Activated CD4-positive, alpha-beta T cell treated with anti-CD3 and anti-CD28 coated beads for 24 hours (primary cell): Measurements from ENCODE around the gene SLC10A2.
"Not testable (repeated sequence)": the region's sequence is repeated elsewhere in the genome, so short reads cannot be mapped to it uniquely, and the experiment has no call there.

ENCODE experiments used
- DNase-seq, 2 donors: peaks; one replicate each; pipeline ENCODE4 v3.0.0-alpha.2; 2020; ENCODE audit warnings: low read depth in 2 of 2

SLC10A2 gene

GRCh38 chr13:103066079-103066780 lies at the start of gene SLC10A2:
Gene SLC10A2, minus strand, starts transcription at chr13:103066417. Its CDS starts 168 bp downstream, at chr13:103066249.
- DNase-seq = no peak

GRCh38 chr13:103107580-103107979 lies 41.4 kb upstream of the SLC10A2 start:
- no peak for DNase-seq

- no peak for DNase-seq
Observed at GRCh38 chr13:103104340-103104739, 38.1 kb upstream of the SLC10A2 start.

- not testable (repeated sequence) for DNase-seq
Observed at GRCh38 chr13:103103456-103103855, 37.2 kb upstream of the SLC10A2 start.

- no peak for DNase-seq
Observed at GRCh38 chr13:103102482-103102881, 36.3 kb upstream of the SLC10A2 start.

- no peak for DNase-seq
Observed at GRCh38 chr13:103101901-103102300, 35.7 kb upstream of the SLC10A2 start.

GRCh38 chr13:103101500-103101899 lies 35.3 kb upstream of the SLC10A2 start:
- no peak for DNase-seq

- no peak for DNase-seq
Observed at GRCh38 chr13:103100830-103101229, 34.6 kb upstream of the SLC10A2 start.

GRCh38 chr13:103099722-103100293 lies 33.6 kb upstream of the SLC10A2 start:
- DNase-seq = no peak

GRCh38 chr13:103098535-103098934 lies 32.3 kb upstream of the SLC10A2 start:
- DNase-seq = no peak

GRCh38 chr13:103097366-103097928 lies 31.2 kb upstream of the SLC10A2 start:
- DNase-seq = no peak

GRCh38 chr13:103093649-103094048 lies 27.4 kb upstream of the SLC10A2 start:
- DNase-seq = not testable (repeated sequence)

GRCh38 chr13:103087275-103087674 lies 21.1 kb upstream of the SLC10A2 start:
- no peak for DNase-seq

- DNase-seq = no peak
Observed at GRCh38 chr13:103081435-103081834, 15.2 kb upstream of the SLC10A2 start.

GRCh38 chr13:103078158-103078557 lies 11.9 kb upstream of the SLC10A2 start:
- no peak for DNase-seq

GRCh38 chr13:103068836-103069235 lies 2.6 kb upstream of the SLC10A2 start:
- no peak for DNase-seq

- DNase-seq = no peak
Observed at GRCh38 chr13:103067751-103068555, 1.7 kb upstream of the SLC10A2 start.

GRCh38 chr13:103066781-103067345 lies 646 bp upstream of the SLC10A2 start:
- DNase-seq = no peak

GRCh38 chr13:103063376-103063775 lies 2.8 kb downstream of the SLC10A2 start:
- DNase-seq = no peak

- DNase-seq = no peak
Observed at GRCh38 chr13:103062079-103062478, 4.1 kb downstream of the SLC10A2 start.

GRCh38 chr13:103056008-103056407 lies 10.2 kb downstream of the SLC10A2 start:
- DNase-seq = no peak

GRCh38 chr13:103055166-103055565 lies 11.1 kb downstream of the SLC10A2 start:
- DNase-seq = no peak
